Measurements from ENCODE around the gene JAGN1.

- no peak for TF ChIP-seq EZH2 (IDR thresholded peaks at IDR 0.05; ENCODE audit: borderline replicate concordance, low read length)
- TF ChIP-seq CTCF (conservative IDR thresholded peaks at IDR 0.05 in 1 of 2, IDR thresholded peaks at IDR 0.05 in 1 of 2; ENCODE audit: extremely low read depth in 1 of 2, insufficient read depth in 1 of 2, low read depth in 1 of 2, low read length in 2 of 2), result no peak
Observed at GRCh38 chr3:9940746-9941145, 50.3 kb downstream of the JAGN1 start.

Measured in mammary epithelial cell (primary cell).